SKM-1 (cell line): ENCODE data around the gene NPIPB6.

Source experiments
- DNase-seq: peaks from one replicate; lab custom pipeline; 2025; ENCODE audit not compliant: unreplicated experiment; lab: John Stamatoyannopoulos, UW

The NPIPB6 gene

GRCh38 chr16:28300327-28300726 lies 63.0 kb downstream of the NPIPB6 start:
- DNase-seq: no peak

- DNase-seq: no peak
Observed at GRCh38 chr16:28298511-28298878, 64.8 kb downstream of the NPIPB6 start.

- DNase-seq: no peak
Observed at GRCh38 chr16:28297784-28298510, 65.4 kb downstream of the NPIPB6 start.

GRCh38 chr16:28297308-28297707 lies 66.0 kb downstream of the NPIPB6 start:
- no peak for DNase-seq

GRCh38 chr16:28295276-28295675 lies 68.0 kb downstream of the NPIPB6 start:
- no peak for DNase-seq

GRCh38 chr16:28294201-28294600 lies 69.1 kb downstream of the NPIPB6 start:
- no peak for DNase-seq

GRCh38 chr16:28293601-28293960 lies 69.7 kb downstream of the NPIPB6 start:
- no peak for DNase-seq

GRCh38 chr16:28292731-28293600 lies 70.3 kb downstream of the NPIPB6 start:
- DNase-seq: no peak
